GM18519 (cell line): ENCODE measurements around the gene NTNG2.

Source experiments
- ATAC-seq: cut with Tn5 transposase; IDR thresholded peaks from one replicate; pipeline ENCODE4 v1.9.1; 2021; ENCODE audit warnings: mild to moderate bottlenecking, moderate library complexity; ENCODE audit not compliant: unreplicated experiment, low FRiP score

Gene NTNG2

GRCh38 chr9:132146039-132146438 lies 15.8 kb upstream of the NTNG2 start:
- ATAC-seq = no peak

GRCh38 chr9:132146575-132146974 lies 15.3 kb upstream of the NTNG2 start:
- no peak for ATAC-seq

- no peak for ATAC-seq
Measured at GRCh38 chr9:132147331-132147730, 14.5 kb upstream of the NTNG2 start.

- no peak for ATAC-seq
Measured at GRCh38 chr9:132147839-132148238, 14.0 kb upstream of the NTNG2 start.

GRCh38 chr9:132150256-132150655 lies 11.6 kb upstream of the NTNG2 start:
- no peak for ATAC-seq

GRCh38 chr9:132151118-132151517 lies 10.7 kb upstream of the NTNG2 start:
- no peak for ATAC-seq

GRCh38 chr9:132152231-132152630 lies 9.6 kb upstream of the NTNG2 start:
- no peak for ATAC-seq

GRCh38 chr9:132154863-132155567 lies 6.8 kb upstream of the NTNG2 start:
- no peak for ATAC-seq

GRCh38 chr9:132155568-132155895 lies 6.3 kb upstream of the NTNG2 start:
- ATAC-seq = no peak

- no peak for ATAC-seq
Measured at GRCh38 chr9:132156262-132156661, 5.6 kb upstream of the NTNG2 start.

GRCh38 chr9:132157347-132158116 lies 4.3 kb upstream of the NTNG2 start:
- no peak for ATAC-seq

GRCh38 chr9:132160802-132161742 lies 786 bp upstream of the NTNG2 start:
- no peak for ATAC-seq

GRCh38 chr9:132162764-132163456 lies 1.1 kb downstream of the NTNG2 start:
- ATAC-seq = no peak

- ATAC-seq = no peak
Measured at GRCh38 chr9:132163457-132163875, 1.6 kb downstream of the NTNG2 start.

GRCh38 chr9:132163876-132164603 lies 2.2 kb downstream of the NTNG2 start:
- no peak for ATAC-seq

- no peak for ATAC-seq
Measured at GRCh38 chr9:132164604-132165362, 2.9 kb downstream of the NTNG2 start.

GRCh38 chr9:132166599-132166998 lies 4.7 kb downstream of the NTNG2 start:
- ATAC-seq = no peak

- ATAC-seq = no peak
Measured at GRCh38 chr9:132167192-132167591, 5.3 kb downstream of the NTNG2 start.

GRCh38 chr9:132168347-132168746 lies 6.5 kb downstream of the NTNG2 start:
- no peak for ATAC-seq
